22Rv1 (cell line): ENCODE measurements around the gene PAEP.

ENCODE experiments used
- H3K27ac ChIP-seq: fragments of 450-650 bp; 2 replicates; pipeline ENCODE4 v1.5.1; 2017
- ZFX ChIP-seq: fragments of 450-650 bp; IDR thresholded peaks from 2 replicates; pipeline ENCODE4 v1.6.1; 2017; ENCODE audit warnings: antibody characterized with exemption, borderline replicate concordance
- TF ChIP-seq, protein P1 (sequence below): fragments of 450-650 bp; IDR thresholded peaks from 2 replicates; pipeline ENCODE4 v1.5.1; 2017; ENCODE audit warnings: mild to moderate bottlenecking

The PAEP gene

DNA sequence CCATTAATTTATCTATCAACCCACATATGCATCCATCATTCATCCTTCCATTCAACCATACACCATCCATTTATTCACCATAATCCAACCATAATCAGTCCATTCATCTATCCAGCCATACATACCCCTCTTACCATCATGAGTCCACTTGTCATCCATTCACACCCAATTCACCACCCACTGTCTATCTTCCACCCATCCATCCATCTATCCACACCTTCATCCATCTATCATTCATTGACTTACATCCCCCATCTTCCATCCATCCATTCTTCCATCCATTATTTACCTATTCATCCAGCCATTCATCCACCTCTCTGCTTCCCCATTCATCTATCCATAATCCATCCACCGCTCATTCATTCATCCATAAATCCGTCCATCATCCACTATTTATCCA, 17.8 kb downstream of the PAEP start:
- H3K27ac ChIP-seq = no peak overlapping the region

DNA sequence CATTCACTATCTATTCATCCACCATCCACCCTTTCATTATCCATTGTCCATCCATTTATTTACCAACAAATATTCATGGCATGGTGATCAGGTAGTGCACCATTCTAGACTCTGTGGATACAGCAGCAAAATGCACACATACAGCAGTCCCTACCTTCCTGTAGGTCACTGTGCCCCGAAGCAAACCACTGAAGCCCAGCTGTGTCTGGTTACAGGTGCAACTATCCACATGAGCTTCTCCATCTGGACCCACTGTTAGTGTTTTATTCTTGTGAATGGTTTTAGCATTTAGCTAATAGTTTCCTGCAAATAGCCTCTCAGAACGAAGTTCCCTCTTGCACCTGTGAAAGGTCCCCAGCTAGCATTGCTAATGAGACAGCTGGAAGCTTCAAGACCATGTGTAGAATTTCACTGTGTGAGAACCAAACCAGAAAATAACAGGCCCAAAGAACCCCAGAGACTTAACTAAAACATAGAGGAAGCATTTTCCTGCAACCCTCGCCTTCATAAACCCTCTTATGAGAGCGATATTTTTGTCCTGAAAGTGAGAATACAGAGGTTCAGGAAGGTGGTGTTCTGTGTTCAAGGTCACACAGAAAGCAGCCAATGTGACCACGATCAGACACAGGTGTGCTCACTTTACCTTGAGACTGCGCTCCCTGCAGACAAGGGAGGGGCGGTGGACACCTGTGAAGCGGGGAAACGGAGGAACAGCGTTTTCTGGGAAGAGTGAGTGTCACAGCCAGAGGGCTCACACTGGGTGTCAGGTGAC, 18.5 kb downstream of the PAEP start:
- TF ChIP-seq, protein P1, sequence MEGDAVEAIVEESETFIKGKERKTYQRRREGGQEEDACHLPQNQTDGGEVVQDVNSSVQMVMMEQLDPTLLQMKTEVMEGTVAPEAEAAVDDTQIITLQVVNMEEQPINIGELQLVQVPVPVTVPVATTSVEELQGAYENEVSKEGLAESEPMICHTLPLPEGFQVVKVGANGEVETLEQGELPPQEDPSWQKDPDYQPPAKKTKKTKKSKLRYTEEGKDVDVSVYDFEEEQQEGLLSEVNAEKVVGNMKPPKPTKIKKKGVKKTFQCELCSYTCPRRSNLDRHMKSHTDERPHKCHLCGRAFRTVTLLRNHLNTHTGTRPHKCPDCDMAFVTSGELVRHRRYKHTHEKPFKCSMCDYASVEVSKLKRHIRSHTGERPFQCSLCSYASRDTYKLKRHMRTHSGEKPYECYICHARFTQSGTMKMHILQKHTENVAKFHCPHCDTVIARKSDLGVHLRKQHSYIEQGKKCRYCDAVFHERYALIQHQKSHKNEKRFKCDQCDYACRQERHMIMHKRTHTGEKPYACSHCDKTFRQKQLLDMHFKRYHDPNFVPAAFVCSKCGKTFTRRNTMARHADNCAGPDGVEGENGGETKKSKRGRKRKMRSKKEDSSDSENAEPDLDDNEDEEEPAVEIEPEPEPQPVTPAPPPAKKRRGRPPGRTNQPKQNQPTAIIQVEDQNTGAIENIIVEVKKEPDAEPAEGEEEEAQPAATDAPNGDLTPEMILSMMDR = no peak
- TF ChIP-seq ZFX = no peak
- no peak overlapping the region for H3K27ac ChIP-seq

More for the DNA sequence above, 17.8 kb downstream of the PAEP start:
- TF ChIP-seq ZFX = no peak
- TF ChIP-seq, protein P1 = no peak

DNA sequence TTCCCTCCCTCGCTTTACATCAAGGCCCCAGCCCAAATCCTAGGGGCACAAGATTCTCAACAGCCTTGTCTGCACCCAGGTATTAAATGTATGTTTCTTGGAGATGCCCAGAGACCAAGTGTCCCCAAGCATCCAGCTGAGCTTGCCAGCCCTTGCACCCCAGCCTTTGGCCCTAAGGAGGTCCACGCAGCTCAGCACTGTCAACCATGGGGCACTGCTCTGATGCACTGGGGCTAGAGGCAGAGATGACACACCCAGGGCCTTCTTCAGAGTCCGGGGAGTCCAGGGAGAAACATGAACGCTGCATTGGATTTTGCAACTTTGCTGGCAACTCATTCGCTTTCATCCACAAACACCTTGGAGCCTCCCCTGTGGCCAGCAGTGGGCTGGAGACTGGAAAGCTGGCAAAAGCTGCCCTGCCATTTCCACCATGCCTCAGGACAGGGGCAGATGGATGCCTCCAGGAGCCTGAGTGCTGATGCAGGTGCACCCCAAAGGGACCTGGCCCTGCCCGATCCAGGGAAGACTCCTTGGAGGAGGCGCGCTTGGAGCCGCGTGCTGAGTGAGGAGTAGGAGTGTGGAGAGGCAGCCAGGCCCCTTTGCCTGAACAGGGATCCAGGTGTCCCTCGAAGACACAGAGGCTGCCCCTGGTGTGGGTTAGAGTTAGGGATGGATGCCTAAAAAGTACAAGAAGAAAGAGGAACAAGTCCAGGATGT, 19.3 kb downstream of the PAEP start:
- H3K27ac ChIP-seq = no peak overlapping the region

DNA sequence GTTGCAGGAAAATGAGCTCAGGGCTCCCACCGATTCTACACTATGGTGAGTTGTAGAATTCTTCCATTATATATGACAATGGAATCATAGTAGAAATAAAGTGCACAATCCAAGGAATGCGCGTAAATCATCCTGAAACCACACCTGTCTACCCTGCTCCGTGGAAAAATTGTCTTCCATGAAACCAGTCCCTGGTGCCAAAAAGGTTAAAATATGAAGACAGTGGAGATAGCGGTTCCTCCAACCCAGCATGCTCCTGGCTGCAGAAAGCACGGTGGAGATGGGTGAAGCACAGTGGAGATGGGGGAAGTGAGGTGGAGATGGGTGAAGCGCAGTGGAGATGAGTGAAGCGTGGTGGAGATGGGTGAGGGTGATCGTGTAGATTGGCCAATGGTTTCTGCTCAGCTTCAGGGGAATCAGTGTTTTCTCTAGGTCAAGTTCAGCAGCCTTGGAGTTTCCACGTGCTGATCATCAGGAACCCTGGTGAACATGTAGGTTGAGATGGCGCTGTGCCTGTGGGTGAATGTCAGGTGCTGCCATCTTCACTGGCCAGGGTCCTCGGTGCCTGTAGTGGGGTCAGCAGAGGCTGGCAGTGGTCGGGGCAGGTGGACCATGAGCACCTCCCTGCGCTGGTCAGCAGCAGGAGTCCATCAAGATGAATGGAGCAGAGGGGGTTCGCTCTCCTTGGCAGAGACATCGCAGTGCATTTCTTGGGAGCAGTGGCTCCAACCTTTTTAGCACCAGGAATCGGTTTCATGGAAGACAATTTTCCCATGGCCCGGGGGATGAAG, 20.3 kb downstream of the PAEP start:
- H3K27ac ChIP-seq = no peak overlapping the region
- no peak for TF ChIP-seq ZFX
- TF ChIP-seq, protein P1 = no peak

More for the DNA sequence above, 19.3 kb downstream of the PAEP start:
- no peak for TF ChIP-seq ZFX
- TF ChIP-seq, protein P1 = no peak

DNA sequence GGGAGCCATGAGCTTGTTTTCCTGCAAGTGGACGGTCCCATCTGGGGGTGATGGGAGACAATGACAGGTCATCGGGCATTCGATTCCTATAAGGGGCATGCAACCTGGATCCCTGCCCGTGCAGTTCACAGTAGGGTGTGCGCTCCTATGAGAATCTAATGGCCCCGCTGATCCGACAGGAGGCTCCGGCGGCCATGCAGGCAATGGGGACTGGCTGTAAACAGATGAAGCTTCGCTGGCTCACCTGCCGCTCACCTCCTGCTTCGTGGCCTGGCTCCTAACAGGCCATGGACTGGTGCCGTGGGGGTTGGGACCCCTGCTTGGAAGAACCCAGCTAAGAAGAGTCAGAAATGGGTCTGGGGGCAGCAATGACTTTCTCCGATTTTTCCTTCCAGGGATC, 21.0 kb downstream of the PAEP start:
- no peak overlapping the region for H3K27ac ChIP-seq
- TF ChIP-seq, protein P1 = no peak
- TF ChIP-seq ZFX = no peak

DNA sequence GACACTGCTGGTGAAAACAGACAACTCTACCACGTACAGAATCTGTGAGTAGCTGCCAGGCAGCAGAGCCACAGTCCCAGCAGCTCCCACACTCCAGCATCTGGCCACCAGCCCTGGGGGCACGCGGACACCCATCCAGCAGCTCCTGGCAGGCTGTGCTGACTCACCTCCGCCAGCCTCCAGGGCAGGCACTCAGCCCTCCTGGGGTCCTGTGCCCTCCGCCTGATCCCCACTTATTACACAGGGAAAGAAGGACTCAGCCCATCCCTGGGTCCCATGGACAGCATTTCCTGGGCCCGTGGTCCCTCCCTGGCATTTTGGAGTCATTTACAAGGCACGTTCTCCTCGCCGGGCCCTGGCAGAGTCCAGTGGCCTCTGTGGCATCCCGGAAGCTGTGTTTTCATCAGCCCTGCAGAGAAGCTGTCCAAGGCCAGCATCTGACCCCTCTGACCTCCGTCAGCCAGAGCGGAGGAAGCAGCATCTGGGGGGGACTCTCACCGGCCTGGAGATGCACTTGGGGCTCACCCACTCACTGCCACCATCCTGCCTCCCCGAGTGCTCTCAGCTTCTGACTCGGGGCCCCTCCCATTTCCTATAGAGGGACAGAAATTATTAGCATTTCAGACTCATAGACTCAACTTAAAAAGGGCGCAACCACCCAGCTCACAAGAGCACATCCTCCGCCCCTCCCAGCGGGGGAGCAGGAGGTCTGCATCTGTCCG, 21.6 kb downstream of the PAEP start:
- TF ChIP-seq, protein P1 = no peak
- no peak for TF ChIP-seq ZFX
- H3K27ac ChIP-seq = no peak overlapping the region
